ENCODE data around the gene SUGCT.

The SUGCT gene

GRCh38 chr7:40753455-40753854 is 618.6 kb downstream of the SUGCT start:
- DNase-seq = no peak

GRCh38 chr7:40755438-40755837 is 620.6 kb downstream of the SUGCT start:
- DNase-seq = no peak

- DNase-seq = no peak
Observed at GRCh38 chr7:40757109-40757508, 622.3 kb downstream of the SUGCT start.

- no peak for DNase-seq
Observed at GRCh38 chr7:40758590-40758989, 623.8 kb downstream of the SUGCT start.

GRCh38 chr7:40760293-40760964 is 625.6 kb downstream of the SUGCT start:
- DNase-seq = no peak

- no peak for DNase-seq
Observed at GRCh38 chr7:40760987-40761386, 626.2 kb downstream of the SUGCT start.

GRCh38 chr7:40761762-40762560 is 627.2 kb downstream of the SUGCT start:
- no peak for DNase-seq

GRCh38 chr7:40763319-40764287 is 628.8 kb downstream of the SUGCT start:
- no peak for DNase-seq

GRCh38 chr7:40765639-40766038 is 630.8 kb downstream of the SUGCT start:
- DNase-seq = no peak

GRCh38 chr7:40772096-40772495 is 637.3 kb downstream of the SUGCT start:
- no peak for DNase-seq

GRCh38 chr7:40773656-40774055 is 638.9 kb downstream of the SUGCT start:
- no peak for DNase-seq

- no peak for DNase-seq
Observed at GRCh38 chr7:40775877-40776276, 641.1 kb downstream of the SUGCT start.

- no peak for DNase-seq
Observed at GRCh38 chr7:40777730-40778312, 643.0 kb downstream of the SUGCT start.

GRCh38 chr7:40780460-40780859 is 645.7 kb downstream of the SUGCT start:
- DNase-seq = no peak

- no peak for DNase-seq
Observed at GRCh38 chr7:40782836-40783235, 648.0 kb downstream of the SUGCT start.

- no peak for DNase-seq
Observed at GRCh38 chr7:40784176-40784575, 649.4 kb downstream of the SUGCT start.

- no peak for DNase-seq
Observed at GRCh38 chr7:40786909-40787308, 652.1 kb downstream of the SUGCT start.

GRCh38 chr7:40793132-40793531 is 658.3 kb downstream of the SUGCT start:
- no peak for DNase-seq

GRCh38 chr7:40795607-40796006 is 660.8 kb downstream of the SUGCT start:
- DNase-seq = no peak

- DNase-seq = no peak
Observed at GRCh38 chr7:40796723-40797122, 661.9 kb downstream of the SUGCT start.

- no peak for DNase-seq
Observed at GRCh38 chr7:40798613-40799012, 663.8 kb downstream of the SUGCT start.

- no peak for DNase-seq
Observed at GRCh38 chr7:40799493-40800403, 664.9 kb downstream of the SUGCT start.
